Tibial nerve (tissue), 3 donors: Measurements from ENCODE around the gene C2orf66.
A peak's percentile ranks its signal among the peaks of the same experiment; 100 is the strongest.

Experiments
- CTCF ChIP-seq, 5 experiments: fragments of 200-600 bp in 3 of 5; fragments of 450-650 bp in 2 of 5; sonication (generic) in 3 of 5; IDR thresholded peaks; one replicate each; pipeline ENCODE4 v1.5.1; 2016 to 2019; ENCODE audit warnings: antibody characterized with exemption in 5 of 5, mild to moderate bottlenecking in 3 of 5, moderate library complexity in 2 of 5
- POLR2A ChIP-seq, 2 donors: fragments of 450-650 bp; IDR thresholded peaks; one replicate each; pipeline ENCODE4 v1.6.1; 2017; ENCODE audit warnings: antibody characterized with exemption in 2 of 2, mild to moderate bottlenecking in 2 of 2, moderate library complexity in 2 of 2

GRCh38 chr2:196758474-196759377 lies 50.4 kb downstream of the C2orf66 start:
- peak; percentile 8 to 29 (median 23) for TF ChIP-seq CTCF (IDR thresholded peaks at IDR 0.05)
- TF ChIP-seq POLR2A (IDR thresholded peaks at IDR 0.05) = no peak
